Measurements from ENCODE around the gene TNFRSF4.
"Not testable (repeated sequence)": the region's sequence is repeated elsewhere in the genome, so short reads cannot be mapped to it uniquely, and the experiment has no call there.

TNFRSF4 gene

GRCh38 chr1:1179983-1180861 is 33.7 kb downstream of the TNFRSF4 start:
- DNase-seq = no peak

GRCh38 chr1:1179346-1179982 is 34.5 kb downstream of the TNFRSF4 start:
- DNase-seq = no peak

GRCh38 chr1:1178794-1179331 is 35.1 kb downstream of the TNFRSF4 start:
- DNase-seq = no peak

GRCh38 chr1:1177452-1178206 is 36.3 kb downstream of the TNFRSF4 start:
- no peak for DNase-seq

GRCh38 chr1:1176931-1177330 is 37.0 kb downstream of the TNFRSF4 start:
- DNase-seq = no peak

GRCh38 chr1:1176063-1176761 is 37.7 kb downstream of the TNFRSF4 start:
- DNase-seq = not testable (repeated sequence)

GRCh38 chr1:1175221-1176062 is 38.5 kb downstream of the TNFRSF4 start:
- DNase-seq = no peak

- DNase-seq = no peak
Observed at GRCh38 chr1:1173793-1174415, 40.0 kb downstream of the TNFRSF4 start, which contains the start of gene TTLL10. Gene TTLL10 (plus strand): TSS chr1:1173880. CDS start chr1:1179216, 5,336 bp downstream.

GRCh38 chr1:1173061-1173792 is 40.7 kb downstream of the TNFRSF4 start:
- DNase-seq = no peak

- no peak for DNase-seq
Observed at GRCh38 chr1:1171546-1172340, 42.2 kb downstream of the TNFRSF4 start.

GRCh38 chr1:1171161-1171545 is 42.8 kb downstream of the TNFRSF4 start:
- DNase-seq = no peak

- DNase-seq = no peak
Observed at GRCh38 chr1:1170215-1171091, 43.5 kb downstream of the TNFRSF4 start.

- DNase-seq = no peak
Observed at GRCh38 chr1:1169429-1170214, 44.3 kb downstream of the TNFRSF4 start.

GRCh38 chr1:1168451-1169411 is 45.2 kb downstream of the TNFRSF4 start:
- no peak for DNase-seq

- no peak for DNase-seq
Observed at GRCh38 chr1:1167841-1168450, 46.0 kb downstream of the TNFRSF4 start.

GRCh38 chr1:1167398-1167821 is 46.5 kb downstream of the TNFRSF4 start:
- DNase-seq = no peak

All from midbrain (tissue), 1 donor.